GM18502 (cell line): ENCODE results near the gene MAP3K5.
"Not testable (repeated sequence)": the region's sequence is repeated elsewhere in the genome, so short reads cannot be mapped to it uniquely, and the experiment has no call there.

Experiments
- ATAC-seq: cut with Tn5 transposase; IDR thresholded peaks from one replicate; pipeline ENCODE4 v1.9.1; 2021; ENCODE audit warnings: mild to moderate bottlenecking; ENCODE audit not compliant: unreplicated experiment, poor library complexity

MAP3K5 gene

DNA sequence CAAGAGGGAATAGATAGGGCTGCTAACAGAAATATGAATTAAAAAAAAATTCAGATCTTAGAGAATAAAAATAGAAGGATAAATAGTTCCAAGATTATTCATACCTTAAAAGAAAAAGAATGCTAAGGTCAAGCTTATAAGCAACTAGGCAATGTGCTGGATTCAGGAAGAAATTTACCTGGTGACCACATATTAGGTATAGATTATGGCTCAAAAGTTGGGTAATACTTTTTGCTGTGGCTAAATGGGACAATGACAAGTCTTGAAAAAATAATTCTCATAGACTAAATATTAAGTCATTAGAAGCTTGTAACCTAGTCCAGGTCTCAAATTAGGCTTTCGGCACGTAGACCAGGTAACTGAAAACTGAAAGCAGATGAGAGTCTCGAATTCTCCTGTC is 17.2 kb downstream of the MAP3K5 start:
- no peak for ATAC-seq

DNA sequence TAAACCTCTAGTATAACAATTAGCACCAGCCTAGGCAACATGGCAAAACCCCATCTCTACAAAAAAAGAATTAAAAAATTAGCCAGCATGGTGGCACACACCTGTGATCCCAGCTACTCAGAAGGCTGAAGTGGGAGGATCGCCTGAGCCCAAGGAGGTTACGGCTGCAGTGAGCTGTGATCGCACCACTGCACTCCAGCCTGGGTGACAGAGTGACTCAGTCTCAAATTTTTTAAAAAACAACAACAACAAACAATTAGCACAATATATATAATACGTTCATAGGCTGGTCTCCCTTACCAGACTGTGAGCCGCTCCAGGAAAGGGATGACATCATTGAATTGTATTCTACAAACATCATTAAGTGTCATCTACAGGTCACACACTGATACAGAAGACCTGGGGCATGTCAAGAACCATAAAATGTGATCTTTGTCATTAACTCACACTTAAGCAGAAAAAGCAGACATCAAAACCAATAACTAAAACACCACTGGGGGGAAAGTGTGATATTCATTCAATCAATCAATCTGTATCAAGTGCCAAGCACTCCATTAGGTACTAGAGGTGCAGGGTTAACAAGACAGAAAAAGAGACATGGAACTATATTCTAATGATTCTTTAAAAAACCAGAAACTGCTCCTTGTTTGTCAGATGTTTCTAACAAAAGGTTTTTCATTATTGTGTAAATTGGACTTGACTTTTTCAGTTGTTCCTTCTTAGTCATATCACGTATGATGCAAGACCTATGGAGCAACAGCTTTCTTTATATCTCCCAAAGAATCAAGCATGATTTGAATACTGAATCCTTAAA is 17.8 kb downstream of the MAP3K5 start:
- ATAC-seq: no peak

DNA sequence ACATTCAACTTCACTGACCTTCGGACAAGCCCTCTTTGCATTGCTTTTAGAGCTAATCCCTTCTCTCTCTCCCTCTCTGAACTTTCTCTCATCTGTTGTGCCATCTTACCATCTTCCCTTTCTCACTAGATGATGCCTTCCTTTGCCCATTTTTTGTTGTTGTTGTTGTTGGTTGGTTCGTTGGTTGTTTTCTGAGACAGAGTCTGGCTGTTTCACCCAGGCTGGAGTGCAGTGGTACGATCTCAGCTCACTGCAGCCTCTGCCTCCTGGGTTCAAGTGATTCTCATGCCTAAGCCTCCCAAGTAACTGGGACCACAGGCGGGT is 18.8 kb downstream of the MAP3K5 start:
- ATAC-seq: no peak

DNA sequence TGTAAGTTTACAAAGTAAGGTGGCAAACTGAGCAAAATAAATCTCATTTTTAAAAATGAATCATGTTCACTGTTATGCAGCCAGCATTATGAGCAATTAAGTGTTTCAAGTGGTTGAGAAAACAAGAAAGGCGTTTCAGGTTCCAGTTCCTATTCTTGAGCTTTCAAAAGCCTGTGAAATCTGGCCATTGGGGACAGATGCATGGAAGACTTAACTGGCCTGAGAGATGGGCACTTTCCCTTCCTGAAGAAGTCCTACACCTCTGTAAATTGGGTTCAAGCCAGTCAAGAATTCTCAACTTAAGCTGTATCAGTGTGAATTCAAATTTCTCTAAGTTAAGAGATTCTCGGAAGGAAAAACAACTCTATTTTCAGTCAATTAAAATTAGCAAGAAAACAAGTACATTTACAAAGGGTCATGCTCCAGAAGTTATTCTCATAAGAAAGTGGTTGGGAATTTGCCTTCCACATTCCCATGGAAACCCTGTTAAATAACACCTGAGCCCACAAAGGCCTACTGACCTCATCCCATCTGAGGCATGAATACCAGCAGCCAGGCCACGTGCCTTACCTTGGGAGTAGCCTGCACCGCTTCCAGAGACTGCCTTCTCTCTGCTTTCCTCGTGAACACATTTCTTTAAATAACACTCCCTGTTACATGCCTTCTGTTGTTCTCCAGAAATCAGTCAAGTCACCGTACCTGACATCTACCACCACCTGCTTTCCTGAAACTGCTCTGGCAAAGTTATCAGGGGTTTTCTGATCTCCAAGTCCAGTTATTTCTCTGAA is 19.4 kb downstream of the MAP3K5 start:
- ATAC-seq: peak; percentile 72

DNA sequence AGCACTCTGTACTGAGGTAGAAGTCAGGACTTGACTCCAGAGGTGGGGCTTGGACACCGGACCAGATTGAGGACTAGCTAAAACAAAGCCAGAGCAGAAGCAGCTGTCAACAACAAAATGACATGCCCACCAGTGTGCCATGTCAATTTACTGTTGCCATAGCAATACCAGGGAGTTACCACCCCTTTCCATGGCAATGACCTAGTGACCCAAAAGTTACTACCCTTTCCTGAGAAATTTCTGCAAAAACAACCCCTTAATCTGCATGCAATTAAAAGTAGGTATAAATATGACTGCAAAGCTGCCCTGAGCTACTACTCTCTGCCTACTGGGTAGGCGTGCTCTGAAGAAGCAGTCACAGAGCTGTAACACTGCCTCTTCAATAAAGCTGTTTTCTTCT is 21.0 kb downstream of the MAP3K5 start:
- no peak for ATAC-seq

DNA sequence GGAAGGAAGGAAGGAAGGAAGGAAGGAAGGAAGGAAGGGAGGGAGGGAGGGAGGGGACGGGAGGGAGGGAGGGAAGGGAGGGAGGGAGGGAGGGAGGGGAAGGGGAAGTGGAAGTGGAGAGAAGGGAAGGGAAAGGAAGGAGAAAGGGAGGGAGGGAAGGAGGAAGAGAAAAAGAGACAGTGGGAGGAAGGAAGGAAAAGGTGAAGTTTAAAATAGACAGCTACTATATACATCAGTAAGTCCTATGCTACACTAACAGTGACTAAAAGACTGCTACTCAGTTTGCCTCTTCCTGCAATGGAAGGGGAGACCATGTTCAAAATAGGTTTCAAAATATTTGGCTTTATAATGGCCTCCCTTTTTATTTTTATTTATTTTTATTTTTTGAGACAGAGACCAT is 22.5 kb downstream of the MAP3K5 start:
- no peak for ATAC-seq

DNA sequence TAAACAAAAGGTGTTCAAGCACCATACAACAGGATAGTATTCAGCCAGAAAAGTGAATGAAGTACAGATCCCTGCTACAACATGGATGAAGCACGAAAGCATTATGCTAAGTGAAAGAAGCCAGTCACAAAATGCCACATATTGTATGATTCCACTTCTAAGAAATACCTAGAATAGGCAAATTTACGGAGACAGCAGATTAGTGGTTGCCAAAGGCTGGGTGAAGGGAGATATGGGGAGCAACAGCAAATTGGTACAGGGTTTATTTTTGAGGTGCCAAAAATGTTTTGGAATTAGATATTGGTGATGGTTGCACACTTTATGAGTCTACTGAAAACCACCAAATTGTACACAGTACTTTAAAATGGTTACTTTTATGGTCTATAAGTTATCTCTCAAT is 23.2 kb downstream of the MAP3K5 start:
- no peak for ATAC-seq

DNA sequence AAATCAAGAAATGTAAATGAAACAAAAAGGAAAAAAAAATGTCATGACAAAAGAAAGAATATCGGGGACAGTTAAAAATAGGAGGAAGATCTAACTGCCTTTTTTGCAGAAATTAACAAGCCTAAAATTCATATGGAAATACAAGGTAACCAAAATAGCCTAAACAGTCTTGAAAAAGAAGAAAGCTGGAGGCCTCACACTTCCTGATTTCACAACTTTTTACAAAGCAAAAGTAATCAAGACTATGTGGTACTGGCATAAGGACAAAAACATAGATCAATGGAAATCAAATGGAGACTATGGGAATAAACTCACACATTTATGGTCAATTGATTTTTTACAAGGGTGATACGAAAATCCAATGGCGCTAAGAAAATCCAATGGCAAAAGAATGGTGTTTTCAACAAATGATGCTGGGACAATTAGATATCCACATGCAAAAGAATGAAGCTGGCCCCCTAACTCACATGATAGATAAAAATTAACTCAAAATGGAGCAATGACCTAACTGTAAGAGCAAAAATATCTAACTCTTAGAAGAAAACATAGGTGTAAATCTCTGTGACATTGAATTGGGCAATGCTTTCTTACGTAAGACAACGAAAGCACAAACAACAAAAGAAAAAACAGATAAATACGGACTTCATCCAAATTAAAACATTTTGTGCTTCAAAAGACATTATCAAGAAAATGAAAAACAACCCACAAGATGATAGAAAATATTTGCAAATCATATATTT is 24.5 kb downstream of the MAP3K5 start:
- ATAC-seq: no peak

DNA sequence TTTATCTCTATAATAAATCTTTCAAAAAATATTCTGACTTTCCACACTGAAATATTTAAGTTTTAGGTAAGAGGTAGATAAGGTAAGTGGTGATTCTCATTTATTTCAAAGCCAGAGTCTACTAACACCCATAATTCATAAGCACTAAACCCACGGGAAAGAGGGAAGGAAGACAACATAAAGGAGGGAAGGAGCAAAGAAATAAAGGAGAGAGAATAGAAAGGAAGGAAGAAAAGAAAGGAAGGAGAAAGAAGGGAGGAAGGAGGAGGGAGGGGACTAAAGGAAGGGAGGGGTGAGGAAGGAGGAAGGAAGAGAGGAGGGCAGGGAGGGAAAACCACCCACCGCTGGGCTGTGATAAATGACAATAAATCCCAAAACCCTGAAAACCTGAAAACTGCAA is 25.2 kb downstream of the MAP3K5 start:
- no peak for ATAC-seq

DNA sequence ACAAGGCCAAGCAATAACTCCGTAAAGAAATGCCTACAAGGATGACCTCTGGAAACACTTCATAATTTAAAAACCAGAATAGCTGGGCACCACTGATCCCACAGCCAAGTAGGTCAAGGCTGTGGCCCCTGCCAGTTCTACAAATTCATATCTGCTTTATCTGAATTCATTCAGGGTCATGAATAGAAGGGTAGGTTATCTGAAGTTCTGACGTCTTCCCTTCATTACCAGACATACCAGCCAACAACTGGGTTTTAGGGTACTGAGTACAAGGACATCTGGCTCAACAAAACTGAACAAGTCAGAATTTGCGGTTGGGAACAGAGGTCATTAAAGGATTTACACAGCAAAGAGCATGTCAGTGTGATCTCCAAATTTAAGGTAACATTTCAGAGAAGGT is 26.0 kb downstream of the MAP3K5 start:
- ATAC-seq: no peak

DNA sequence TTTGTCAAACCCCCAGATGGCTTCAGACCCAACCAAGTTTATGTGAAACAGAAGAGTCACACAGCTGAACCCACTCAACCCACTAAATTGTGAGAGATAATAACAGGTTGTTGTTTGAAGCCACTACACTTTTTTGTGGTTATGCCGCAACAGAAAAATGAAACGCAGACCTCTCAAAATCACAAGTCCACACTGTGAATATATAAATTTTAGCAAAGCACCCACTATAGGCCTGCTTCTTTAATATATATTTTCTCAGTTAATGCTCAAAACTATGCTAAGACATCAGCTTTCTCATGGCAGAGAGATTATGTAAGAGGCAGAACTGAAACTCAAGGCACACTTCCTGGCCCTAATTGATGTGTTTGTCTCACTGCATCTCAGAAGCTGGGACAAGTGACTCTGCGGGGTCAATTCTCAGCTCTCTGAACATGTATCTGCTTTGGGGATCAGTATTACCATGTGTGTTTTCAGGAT is 27.7 kb downstream of the MAP3K5 start:
- peak; percentile 53 for ATAC-seq

DNA sequence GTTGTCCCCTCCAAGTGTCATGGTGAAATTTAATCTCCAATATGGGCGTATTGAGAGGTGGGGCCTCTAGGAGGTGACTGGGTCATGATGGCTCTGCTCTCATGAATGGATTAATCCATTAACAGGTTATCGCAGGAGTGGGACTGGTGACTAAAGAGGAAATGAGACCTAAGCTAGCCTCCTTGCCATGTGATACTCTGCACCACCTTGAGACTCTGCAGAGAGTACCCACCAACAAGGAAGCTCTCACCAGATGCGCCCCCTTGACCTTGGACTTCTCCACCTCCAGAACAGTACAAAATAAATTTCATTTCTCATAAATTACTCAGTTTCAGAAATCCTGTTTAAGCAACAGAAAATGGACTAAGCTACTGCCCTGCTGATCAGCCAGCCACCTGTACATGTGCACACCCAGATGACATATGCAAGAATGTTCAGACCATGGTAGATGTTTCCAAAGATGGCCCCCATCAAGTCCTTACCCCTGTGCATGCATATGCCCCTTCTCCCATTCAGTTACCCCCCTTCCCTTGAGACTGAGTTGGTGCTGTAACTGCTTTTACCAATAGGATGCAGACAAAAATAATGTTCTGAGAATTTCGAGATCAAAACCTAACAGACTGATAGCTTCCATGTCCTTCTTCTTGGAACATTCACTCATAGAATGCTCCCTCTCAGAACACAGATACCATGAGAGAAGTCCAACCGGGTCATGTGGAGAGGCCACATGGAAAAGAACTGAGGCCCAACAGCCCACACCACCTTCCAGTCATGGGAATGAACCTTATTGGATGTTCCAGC is 28.4 kb downstream of the MAP3K5 start:
- ATAC-seq: peak; percentile 38

DNA sequence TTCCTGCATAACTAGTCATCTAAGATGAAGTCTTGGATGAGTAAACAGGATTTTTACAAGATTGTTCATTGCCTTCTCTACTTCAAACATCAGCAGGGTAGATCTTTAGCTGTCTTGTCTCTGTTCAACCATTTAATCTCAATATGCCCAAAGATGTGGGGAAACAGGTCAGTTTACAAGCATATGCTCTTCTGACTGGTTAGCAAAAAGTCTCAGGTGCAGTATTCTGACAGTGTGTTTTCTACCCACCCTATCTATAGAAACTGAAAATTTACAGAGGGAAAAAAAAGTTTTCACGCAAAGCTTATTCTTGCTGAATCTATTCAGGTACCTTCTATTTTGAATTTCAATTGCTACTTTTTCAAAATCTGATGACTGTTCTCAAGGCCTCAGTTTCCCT is 29.0 kb downstream of the MAP3K5 start:
- ATAC-seq: no peak

DNA sequence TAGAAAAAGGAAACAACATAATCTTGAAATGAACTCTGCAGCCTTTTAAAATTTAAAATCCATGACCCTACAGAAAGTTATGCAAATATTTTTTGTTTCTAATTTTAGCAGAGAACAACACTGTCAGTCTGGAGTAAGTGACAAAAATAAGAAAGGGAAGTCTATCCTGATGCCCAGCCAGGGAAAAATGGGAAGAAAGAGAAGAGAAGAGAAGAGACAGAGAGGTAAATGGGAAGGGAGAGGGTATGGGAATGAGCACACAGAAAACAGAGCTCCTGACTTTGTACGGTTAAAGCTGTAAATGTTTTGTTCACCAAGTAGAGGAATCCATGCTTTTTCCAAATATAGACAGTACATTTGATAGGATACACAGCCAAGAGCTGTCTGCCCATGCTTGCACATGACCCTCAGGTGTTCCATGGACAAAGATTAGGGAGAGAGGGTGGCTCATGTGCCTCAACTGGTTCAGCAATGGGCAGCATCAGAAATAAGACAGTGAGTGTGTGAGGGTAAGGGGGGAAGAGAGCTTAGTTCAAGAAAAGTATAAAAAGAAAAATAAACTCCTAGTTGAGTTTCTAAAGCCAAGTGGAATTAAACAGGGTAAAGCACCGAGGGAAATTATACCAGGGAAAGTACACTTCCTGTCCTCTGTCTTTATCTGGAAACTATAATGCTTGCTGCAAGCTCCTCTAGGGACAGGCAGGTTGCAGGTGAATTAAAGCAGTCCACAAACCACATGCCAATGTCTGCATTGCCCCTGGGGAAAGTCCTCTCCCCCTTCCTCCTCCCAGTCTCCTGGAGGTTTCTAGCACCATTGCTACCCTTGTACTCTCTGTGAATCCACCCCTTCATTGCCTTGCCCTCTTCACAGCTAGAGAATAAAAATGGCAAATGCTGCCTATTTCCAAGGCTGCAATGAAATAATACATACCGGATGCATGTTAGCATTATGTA is 30.0 kb downstream of the MAP3K5 start:
- ATAC-seq: no peak

DNA sequence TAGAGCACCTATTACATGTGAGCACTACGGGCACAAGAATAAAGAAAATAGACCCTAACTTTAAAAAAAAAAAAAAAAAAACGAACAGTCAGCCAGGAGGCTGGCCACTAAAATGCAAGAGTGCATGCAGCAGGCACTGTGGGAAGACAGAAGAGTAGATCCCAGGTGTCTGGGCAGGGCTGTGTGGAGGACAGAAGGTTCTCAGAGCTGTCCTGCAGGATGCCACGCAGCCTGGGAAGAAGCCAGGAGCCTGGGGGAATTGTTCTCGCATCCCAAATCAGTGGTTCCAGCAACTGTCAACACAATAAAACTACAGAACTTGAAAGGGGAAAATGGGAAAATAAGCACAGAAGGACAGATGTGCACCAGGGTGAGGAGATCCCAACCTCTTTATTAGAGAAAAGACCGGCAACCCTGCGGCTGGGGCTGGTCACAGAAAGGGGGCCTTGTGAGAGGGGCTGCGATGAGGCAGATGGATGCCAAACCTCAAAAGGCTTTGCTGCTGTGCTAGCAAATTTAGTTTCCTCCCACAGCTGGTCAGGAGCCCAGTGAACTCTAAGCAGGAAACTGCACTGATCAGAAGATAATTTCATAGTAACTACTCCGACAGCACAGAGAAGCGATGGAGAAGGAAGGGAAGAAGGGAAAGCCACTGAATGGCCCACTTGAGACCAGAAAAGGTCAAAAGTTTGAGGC is 30.9 kb downstream of the MAP3K5 start:
- ATAC-seq: peak; percentile 19

DNA sequence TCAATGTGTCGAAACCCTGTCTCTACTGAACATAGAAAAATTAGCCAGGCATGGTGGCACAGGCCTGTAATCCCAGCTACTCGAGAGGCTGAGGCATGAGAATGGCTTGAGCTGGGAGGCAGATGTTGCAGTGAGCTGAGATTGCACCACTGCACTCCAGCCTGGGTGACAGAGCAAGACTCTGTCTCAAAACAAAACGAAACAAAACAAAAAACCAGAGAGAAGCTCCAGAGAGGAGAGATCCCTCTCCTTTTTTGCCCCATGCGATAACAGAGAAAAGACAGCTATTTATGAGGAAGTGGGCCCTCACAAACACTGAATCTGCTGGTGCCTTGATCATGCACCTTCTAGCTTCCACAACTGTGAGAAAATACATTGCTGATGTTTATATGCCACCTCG is 31.5 kb downstream of the MAP3K5 start:
- ATAC-seq: not testable (repeated sequence)

DNA sequence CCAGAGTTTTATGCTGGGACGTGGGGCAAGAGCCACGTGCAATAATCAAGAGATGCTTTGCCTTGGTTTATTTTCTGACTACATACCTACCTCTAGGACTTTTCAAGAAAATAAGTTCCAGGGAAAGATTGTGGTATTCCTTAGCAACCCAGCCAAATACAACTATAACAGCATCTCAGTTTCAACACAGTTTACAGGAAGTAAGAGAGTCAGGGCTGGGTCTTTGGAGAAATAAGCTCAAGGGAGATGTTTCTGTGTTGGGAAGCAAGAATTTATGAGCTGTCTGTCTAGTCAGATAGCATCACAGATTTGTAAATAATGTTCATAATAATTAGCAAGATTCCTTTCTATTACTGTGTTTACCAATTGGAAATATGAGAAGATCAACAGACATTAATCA is 35.1 kb downstream of the MAP3K5 start:
- ATAC-seq: no peak

DNA sequence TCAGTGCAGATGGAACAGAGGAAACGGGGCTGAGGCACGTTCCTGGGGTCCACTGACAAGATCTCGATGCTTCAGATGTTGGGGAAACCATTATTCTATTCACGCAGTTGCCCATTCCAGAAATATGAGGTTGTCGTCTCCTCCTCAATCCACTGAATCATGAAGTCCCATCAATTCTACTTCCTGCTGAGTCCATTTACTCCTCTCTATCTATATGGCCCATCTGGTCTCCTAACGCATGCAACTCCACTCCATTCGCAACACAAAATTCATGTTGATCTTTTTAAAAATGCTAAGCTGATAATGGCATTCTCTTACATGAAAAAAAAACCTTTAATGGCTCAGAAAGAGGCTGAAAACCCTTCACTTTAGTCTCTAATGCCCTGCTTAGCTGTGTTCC is 37.5 kb downstream of the MAP3K5 start:
- no peak for ATAC-seq

DNA sequence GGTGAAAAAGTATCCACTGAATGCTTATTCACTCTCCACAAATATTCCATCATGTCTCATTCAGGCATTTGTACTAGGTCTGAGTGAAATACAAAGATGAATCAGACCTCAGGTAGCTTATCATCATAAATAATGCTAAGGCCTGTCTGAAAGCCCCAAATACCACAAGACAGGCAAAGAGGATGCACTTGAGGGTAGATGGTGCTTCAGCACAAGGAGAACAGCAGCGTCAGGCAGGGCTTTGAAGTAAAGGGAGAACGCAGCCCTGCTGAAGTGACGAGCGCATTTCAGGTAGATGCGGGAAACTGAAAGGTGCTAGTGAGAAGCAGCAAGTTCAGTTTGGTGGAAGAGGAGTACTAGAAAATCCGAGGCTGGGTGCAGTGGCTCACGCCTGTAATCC is 38.7 kb downstream of the MAP3K5 start:
- ATAC-seq: no peak
